ENCODE data around the gene MED13.
"Not testable (repeated sequence)": the region's sequence is repeated elsewhere in the genome, so short reads cannot be mapped to it uniquely, and the experiment has no call there.

The MED13 gene

GRCh38 chr17:62057696-62058095, 7.4 kb downstream of the MED13 start:
- no peak for DNase-seq

- no peak for DNase-seq
Measured at GRCh38 chr17:62052765-62053338, 12.2 kb downstream of the MED13 start.

DNA sequence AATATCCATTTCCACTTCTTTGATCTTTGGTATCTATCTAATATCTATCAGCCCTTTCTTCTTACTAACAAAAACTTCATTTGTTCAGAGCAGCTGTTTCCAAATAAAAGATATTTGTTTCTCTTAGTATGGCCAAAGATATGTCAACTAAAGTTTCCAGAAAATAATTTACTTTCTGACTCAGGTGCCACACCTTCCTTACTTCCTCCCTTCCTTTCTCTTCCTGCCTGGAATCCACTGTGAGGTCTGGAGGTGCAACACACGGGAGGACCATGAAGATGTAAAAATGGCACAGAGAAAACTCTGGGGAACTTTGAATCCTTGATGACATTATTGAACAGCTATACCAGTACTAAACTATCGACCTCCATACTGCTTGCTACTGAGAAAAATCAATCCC, 14.0 kb downstream of the MED13 start:
- no peak for DNase-seq

DNA sequence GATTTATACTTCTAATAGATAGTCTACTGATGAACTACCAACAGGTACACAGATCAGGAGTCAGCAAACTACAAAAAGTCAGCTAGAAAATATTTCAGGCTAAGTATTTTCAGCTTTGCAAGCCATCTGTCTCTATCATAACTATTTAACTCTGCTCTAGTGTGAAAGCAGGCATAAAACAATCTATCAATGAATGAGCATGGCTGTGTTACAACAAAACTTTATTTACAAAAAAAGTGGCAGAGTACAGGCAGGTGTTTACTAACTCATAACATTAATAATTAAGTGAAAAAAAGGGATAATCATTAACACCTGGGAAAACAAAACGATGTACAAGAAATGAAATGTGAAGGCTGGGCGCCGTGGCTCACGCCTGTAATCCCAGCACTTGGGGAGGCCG, 15.8 kb downstream of the MED13 start:
- DNase-seq = no peak

DNA sequence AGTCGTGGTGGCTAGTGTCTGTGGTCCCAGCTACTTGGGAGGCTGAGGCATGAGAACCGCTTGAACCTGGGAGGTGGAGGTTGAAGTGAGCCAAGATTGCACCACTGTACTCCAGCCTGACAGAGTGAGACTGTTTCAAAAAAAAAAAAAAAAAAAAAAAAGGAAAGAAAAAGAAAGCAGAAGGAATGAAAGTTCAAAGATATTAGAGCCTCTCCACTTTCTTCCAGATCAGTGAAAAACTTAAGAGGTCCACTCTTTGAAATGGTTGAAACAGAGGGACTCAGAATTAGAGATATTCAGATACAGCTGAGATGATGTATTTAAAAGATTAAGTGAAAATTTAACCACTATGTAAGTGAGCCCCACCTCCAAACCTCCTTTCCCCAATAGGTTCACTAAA, 16.8 kb downstream of the MED13 start:
- no peak for DNase-seq

DNA sequence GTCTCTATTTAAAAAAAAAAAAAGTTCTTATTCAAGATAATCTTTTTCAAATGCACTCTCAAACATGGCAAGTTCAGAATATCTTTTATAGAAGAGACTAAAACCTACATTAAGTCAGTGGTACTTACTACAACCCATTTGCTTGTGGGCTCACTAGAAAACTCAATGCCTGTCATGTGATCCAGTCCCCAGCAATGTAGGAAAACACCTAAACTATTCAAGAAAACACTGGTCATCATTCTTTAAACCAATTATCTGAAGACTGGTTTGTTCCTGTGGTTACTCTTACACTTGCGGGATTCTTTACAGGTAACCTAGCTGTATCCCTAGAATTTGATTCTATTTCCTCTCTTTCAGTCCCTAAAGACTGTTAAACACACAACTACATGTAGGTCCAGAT, 19.6 kb downstream of the MED13 start:
- DNase-seq = no peak

DNA sequence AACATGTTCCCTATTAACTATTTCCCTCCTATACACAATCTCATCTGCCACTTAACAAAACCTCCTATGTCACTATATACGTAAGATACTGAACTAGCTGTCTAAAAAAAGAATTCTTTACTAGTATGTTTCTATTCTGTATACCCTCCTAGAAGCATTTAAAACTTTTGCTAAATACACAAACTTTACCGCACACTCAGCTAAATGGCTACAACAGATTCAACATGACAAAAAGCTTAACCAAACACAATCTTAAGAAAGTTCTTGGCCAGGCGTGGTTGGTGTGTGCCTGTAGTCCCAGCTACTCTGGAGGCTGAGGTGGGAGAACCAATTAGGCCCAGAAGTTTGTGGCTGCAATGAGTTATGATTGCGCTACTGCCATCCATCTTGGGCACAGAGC, 20.0 kb downstream of the MED13 start:
- DNase-seq = no peak

GRCh38 chr17:62043602-62044001, 21.5 kb downstream of the MED13 start:
- DNase-seq = no peak

DNA sequence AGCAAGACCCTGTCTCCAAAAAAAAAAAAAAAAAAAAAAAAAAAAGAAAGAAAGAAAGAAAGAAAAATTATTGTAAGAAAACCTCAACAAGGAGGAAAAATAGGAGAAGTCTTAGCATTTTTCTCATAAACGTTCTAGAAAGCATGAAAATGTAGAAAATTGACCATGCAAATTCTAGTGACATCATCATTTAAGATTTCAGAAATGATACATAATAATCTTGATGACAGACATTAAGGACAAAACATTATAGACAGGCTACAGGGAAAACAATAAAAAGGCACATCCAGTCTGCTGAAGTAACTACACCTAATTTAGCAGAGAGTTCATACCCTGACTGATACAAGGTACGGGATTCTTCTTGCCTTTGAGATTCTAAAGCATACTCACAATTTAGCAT, 21.9 kb downstream of the MED13 start:
- DNase-seq = no peak

GRCh38 chr17:62038248-62038647, 26.8 kb downstream of the MED13 start:
- no peak for DNase-seq

GRCh38 chr17:62033317-62033716, 31.8 kb downstream of the MED13 start:
- no peak for DNase-seq

DNA sequence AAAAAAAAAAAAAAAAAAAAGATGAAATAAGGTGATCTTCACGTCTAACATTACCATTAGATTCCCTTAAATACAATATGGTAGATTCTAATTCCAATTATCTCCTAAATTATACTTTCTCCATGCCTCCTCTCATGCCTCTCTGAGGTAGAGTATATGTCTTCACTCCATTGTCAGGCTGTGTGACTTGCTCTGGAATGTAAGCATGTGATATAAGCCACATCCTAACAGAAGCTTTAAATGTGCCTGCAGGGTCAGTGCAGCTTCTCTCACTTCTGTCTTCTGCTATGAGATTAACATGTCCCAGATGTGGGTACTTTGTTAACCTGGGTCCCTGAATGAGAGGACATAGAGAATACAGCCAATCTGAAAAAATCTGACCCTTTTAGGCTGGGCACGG, 32.6 kb downstream of the MED13 start:
- DNase-seq = no peak

GRCh38 chr17:62030264-62030663, 34.8 kb downstream of the MED13 start:
- no peak for DNase-seq

DNA sequence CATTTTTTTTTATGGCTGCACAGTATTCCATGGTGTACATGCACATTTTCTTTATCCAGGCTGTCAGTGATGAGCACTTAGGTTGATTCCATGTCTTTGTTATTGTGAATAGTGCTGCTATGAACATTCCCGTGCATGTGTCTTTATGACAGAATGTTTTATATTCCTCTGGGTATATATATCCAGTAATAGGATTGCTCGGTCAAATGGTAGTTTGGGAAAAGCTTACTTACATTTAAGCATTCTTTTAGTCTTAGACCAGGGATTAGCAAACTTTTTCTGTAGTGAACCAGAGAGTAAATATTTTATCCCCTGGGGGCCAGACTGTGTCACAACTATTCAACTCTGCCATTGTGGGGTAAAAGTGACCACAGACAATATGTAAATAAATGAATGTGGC, 40.2 kb downstream of the MED13 start:
- DNase-seq = no peak

DNA sequence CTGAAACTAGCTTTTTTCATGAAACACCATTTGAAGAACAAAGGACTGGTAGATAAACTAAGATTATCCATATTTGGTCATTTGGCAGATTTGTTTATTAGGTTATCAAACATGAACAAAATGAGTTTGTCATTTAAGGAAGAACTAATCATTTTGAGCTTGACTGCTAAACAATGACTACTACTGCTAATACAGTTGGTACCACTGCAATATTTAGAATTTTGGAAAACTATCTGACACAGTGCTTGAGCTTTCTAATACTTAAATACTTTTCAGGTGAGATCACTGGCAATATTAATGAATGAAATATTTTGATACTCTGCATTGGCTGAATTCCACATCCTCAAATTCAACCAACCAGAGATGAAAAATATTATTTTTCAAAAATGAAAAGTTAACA, 47.2 kb downstream of the MED13 start:
- peak; percentile 34 for DNase-seq

- DNase-seq = peak; percentile 45
Measured at GRCh38 chr17:62017496-62017895, 47.6 kb downstream of the MED13 start.

GRCh38 chr17:62014526-62014925, 50.6 kb downstream of the MED13 start:
- DNase-seq = no peak

DNA sequence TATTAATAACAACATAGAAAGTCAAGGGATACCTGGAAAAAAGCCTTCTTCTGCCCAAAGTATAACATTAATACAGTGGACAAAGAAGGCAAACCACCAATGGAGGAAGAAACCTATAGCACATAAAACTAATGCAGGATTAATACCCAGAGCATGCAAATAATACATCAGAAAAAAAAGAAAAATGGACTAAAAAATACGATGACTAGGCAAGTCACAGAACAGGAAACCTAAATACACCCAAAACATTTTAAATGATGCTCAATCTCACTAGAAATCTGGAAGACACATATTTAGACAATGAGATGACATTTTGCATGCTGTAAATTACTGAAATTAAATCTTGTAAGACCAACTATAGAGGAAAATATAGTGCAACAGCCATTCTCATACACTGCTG, 55.9 kb downstream of the MED13 start:
- DNase-seq = no peak

GRCh38 chr17:62008294-62008693, 56.8 kb downstream of the MED13 start:
- DNase-seq = no peak

DNA sequence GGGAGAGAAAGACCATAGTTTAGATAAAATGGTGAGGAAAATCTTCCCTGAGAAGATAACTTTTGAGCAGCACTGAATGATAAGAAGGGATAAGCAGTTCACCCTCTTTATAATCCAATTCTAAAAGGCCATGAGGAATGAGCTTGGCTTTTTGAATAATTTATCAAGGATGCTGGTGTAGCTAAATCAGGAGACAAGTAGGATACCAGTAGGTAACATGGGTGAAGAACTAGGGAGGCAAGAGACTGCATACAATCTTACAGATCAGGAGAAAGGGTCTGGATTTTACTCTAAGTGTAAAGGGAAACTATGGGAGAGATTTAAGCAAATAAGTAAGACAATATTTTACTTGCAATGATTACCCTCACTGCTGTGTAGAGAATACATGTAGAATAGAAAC, 60.7 kb downstream of the MED13 start:
- no peak for DNase-seq

GRCh38 chr17:62003141-62003540, 61.9 kb downstream of the MED13 start:
- DNase-seq = not testable (repeated sequence)

DNA sequence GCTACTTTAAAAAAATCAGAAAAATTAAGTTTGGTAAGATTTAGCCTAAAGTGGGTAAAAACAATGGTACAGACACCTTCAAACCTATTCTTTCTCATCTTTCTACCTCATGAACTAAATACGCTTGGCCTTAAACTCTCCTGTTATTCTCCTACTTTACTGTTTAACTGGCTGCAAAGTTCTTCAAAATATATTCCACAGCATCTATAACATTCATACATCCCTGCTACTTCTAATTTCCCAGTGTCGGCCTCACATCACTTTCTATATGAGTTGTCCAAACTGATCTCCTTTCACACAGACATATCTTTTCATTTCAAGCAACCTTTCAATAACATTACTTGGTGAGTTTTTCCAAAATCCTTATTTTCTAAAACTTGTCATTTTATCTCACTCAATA, 64.0 kb downstream of the MED13 start:
- DNase-seq = no peak

DNA sequence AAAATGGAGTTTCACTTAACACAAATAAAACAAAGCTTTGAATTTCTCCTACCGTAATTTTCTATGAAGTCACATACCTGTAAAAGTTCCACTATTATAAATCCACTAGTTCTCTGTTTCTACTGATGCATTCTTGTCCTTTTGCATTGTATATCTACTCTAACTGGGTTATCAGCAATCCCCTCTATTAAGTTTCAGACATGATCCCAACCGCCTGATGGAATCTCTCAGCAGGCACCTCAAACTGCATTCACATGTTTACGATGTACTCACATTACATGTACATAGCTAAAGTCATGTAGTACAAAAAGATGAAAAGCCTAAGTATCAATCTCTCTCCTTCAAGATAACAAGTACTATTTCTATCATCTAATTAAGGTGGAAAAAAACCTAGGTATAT, 64.9 kb downstream of the MED13 start:
- no peak for DNase-seq

GRCh38 chr17:61998534-61998933, 66.5 kb downstream of the MED13 start:
- DNase-seq = not testable (repeated sequence)

- DNase-seq = peak; percentile 61
Measured at GRCh38 chr17:61997664-61998063, 67.4 kb downstream of the MED13 start.
